DOHH2 (cell line): ENCODE measurements around the gene GOLPH3L.
A peak's percentile ranks its signal among the peaks of the same experiment; 100 is the strongest.

Experiments used
- H3F3A ChIP-seq: fragments of 200-600 bp; sonication (generic), shearing (Covaris generic); 2 replicates; pipeline ENCODE4 v1.6.0; 2016; ENCODE audit warnings: antibody characterized with exemption, mild to moderate bottlenecking; ENCODE audit not compliant: control insufficient read depth, insufficient read depth
- H3K27ac ChIP-seq: fragments of 200-600 bp; sonication (generic); 2 replicates; pipeline ENCODE4 v1.5.1; 2014; ENCODE audit warnings: low read depth, mild to moderate bottlenecking, low read length, moderate library complexity
- H3K27me3 ChIP-seq: fragments of 200-600 bp; sonication (generic); 2 replicates; pipeline ENCODE4 v1.6.1; 2014; ENCODE audit warnings: mild to moderate bottlenecking, low read length, mixed read lengths; ENCODE audit not compliant: control insufficient read depth
- H3K36me3 ChIP-seq: fragments of 200-600 bp; sonication (generic); 2 replicates; pipeline ENCODE4 v1.6.1; 2014; ENCODE audit warnings: mild to moderate bottlenecking, low read length, moderate library complexity, mixed read lengths; ENCODE audit not compliant: control insufficient read depth
- H3K4me1 ChIP-seq: fragments of 200-600 bp; sonication (generic); 2 replicates; pipeline ENCODE4 v1.6.1; 2014; ENCODE audit warnings: mild to moderate bottlenecking, low read length, mixed read lengths; ENCODE audit not compliant: control insufficient read depth
- H3K4me2 ChIP-seq: fragments of 200-600 bp; sonication (generic); 2 replicates; pipeline ENCODE4 v1.6.0; 2014; ENCODE audit warnings: mild to moderate bottlenecking, low read length, moderate library complexity
- H3K4me3 ChIP-seq: fragments of 200-600 bp; sonication (generic); 2 replicates; pipeline ENCODE4 v1.5.1; 2014; ENCODE audit warnings: mild to moderate bottlenecking, low read length, mixed read lengths
- H3K79me2 ChIP-seq: fragments of 200-600 bp; sonication (generic); 2 replicates; pipeline ENCODE4 v1.6.1; 2014; ENCODE audit warnings: mild to moderate bottlenecking, low read length, mixed read lengths; ENCODE audit not compliant: control insufficient read depth
- H3K9me2 ChIP-seq: fragments of 200-600 bp; sonication (generic); replicated peaks from 2 replicates; pipeline ENCODE4 v1.6.1; 2014; ENCODE audit warnings: mild to moderate bottlenecking, low read length, mixed read lengths; ENCODE audit not compliant: control insufficient read depth
- H3K9me3 ChIP-seq: fragments of 200-600 bp; sonication (generic); 2 replicates; pipeline ENCODE4 v1.6.1; 2014; ENCODE audit warnings: antibody characterized with exemption, low read length, mixed read lengths; ENCODE audit not compliant: control insufficient read depth, insufficient read depth
- H4K20me1 ChIP-seq: fragments of 200-600 bp; sonication (generic); 2 replicates; pipeline ENCODE4 v1.6.0; 2014; ENCODE audit warnings: low read depth, mild to moderate bottlenecking, antibody characterized with exemption, low read length, moderate library complexity; ENCODE audit not compliant: control insufficient read depth, insufficient read depth
- EZH2phosphoT487 ChIP-seq: fragments of 200-600 bp; sonication (generic); IDR thresholded peaks from 2 replicates; pipeline ENCODE4 v1.6.1; 2017; ENCODE audit warnings: borderline replicate concordance, mild to moderate bottlenecking, antibody characterized with exemption, low read length, moderate library complexity, mixed read lengths
- TF ChIP-seq, protein P1 (sequence below): fragments of 200-600 bp; sonication (generic); IDR thresholded peaks from one replicate; pipeline ENCODE4 v1.5.1; 2014; ENCODE audit warnings: antibody characterized with exemption, mild to moderate bottlenecking, low read depth, low read length; ENCODE audit not compliant: poor library complexity, severe bottlenecking

GOLPH3L gene

DNA sequence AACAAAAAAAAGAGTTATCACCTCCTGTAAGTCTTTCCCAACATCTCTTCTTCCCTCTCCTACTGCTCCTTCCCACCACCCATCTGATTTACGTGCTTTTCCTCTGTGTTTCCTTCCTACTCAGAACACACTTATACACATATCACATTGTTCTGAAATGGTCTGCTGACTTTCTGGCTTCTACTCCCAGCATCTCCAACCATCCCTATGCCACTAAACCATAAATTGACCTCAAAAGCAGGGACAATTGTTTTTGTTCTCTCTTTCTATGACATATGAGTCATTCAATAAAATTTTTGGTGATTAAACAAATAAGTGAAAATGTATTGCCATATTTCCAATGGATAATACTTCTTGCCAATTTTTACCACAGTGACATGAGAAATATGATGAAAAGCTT is 8.2 kb downstream of the GOLPH3L start:
- H3K9me3 ChIP-seq: no peaks in the 10 kb centered on the region
- H4K20me1 ChIP-seq: no peaks in the 10 kb centered on the region
- peaks cover 54% of the 10 kb centered on the region for H3K36me3 ChIP-seq
- peaks cover 15% of the 10 kb centered on the region for H3K4me1 ChIP-seq
- no peak overlapping the region for H3K4me3 ChIP-seq
- H3K27ac ChIP-seq: no peak overlapping the region
- peaks cover 7% of the 10 kb centered on the region; the same call in 1 of the 2 replicates for H3F3A ChIP-seq
- H3K27me3 ChIP-seq: no peaks in the 10 kb centered on the region
- no peak for TF ChIP-seq EZH2phosphoT487
- TF ChIP-seq, protein P1, sequence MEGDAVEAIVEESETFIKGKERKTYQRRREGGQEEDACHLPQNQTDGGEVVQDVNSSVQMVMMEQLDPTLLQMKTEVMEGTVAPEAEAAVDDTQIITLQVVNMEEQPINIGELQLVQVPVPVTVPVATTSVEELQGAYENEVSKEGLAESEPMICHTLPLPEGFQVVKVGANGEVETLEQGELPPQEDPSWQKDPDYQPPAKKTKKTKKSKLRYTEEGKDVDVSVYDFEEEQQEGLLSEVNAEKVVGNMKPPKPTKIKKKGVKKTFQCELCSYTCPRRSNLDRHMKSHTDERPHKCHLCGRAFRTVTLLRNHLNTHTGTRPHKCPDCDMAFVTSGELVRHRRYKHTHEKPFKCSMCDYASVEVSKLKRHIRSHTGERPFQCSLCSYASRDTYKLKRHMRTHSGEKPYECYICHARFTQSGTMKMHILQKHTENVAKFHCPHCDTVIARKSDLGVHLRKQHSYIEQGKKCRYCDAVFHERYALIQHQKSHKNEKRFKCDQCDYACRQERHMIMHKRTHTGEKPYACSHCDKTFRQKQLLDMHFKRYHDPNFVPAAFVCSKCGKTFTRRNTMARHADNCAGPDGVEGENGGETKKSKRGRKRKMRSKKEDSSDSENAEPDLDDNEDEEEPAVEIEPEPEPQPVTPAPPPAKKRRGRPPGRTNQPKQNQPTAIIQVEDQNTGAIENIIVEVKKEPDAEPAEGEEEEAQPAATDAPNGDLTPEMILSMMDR: no peak
- no peak overlapping the region for H3K4me2 ChIP-seq
- 0 out of 2 replicates have a peak, but pooled peaks cover 3% of the 10 kb centered on the region for H3K79me2 ChIP-seq
- H3K9me2 ChIP-seq: no peaks in the 10 kb centered on the region

DNA sequence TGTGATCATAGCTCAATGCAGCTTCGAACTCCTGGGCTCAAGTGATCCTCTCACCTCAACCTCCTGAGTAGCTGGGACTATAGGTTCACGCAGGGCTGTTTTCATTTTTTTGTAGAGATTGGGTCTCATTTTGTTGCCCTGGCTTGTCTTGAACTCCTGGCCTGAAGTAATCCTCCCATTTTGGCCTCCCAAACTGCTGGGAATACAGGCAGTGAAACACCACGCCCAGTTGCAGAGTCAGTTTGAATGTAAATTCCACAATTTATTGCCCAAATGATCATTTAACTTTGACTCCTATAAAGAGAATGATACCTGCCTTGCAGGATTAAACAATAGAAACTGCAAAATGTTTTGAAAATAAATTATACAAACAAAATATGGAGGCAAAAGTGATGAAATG is 10.7 kb downstream of the GOLPH3L start:
- peaks cover 9% of the 10 kb centered on the region; the same call in 1 of the 2 replicates for H3F3A ChIP-seq
- no peaks in the 10 kb centered on the region for H4K20me1 ChIP-seq
- H3K9me2 ChIP-seq: no peaks in the 10 kb centered on the region
- H3K27me3 ChIP-seq: no peaks in the 10 kb centered on the region
- H3K36me3 ChIP-seq: peaks cover 34% of the 10 kb centered on the region
- no peak overlapping the region for H3K4me2 ChIP-seq
- H3K4me3 ChIP-seq: no peak overlapping the region
- TF ChIP-seq, protein P1: no peak
- TF ChIP-seq EZH2phosphoT487: no peak
- peaks cover 18% of the 10 kb centered on the region for H3K4me1 ChIP-seq
- no peaks in the 10 kb centered on the region for H3K9me3 ChIP-seq
- 0 out of 2 replicates have a peak, but pooled peaks cover 3% of the 10 kb centered on the region for H3K79me2 ChIP-seq
- H3K27ac ChIP-seq: no peak overlapping the region

DNA sequence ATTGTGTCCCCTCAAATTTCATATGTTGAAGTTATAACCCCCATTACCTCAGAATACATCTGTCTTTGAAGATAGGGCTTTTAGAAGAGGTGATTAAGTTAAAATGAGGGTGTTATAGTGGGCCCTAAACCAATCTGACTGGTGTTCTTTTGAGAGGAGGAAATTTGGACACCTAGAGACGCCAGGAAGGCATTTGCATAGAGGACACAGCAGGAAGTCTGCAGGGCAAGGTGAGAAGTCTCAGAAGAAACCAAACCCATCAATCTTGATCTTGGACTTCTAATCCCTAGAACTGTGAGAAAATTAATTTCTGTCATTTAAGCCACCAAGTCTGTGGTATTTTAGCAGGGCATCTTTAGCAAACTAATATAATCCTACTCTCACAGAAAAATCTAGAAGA is 13.0 kb downstream of the GOLPH3L start:
- H3K4me3 ChIP-seq: 0 out of 2 replicates have a peak overlapping the region, but pooled peaks have one; percentile 14
- H3K27ac ChIP-seq: peak overlapping the region; percentile 29
- no peaks in the 10 kb centered on the region for H4K20me1 ChIP-seq
- H3K27me3 ChIP-seq: no peaks in the 10 kb centered on the region
- H3K36me3 ChIP-seq: peaks cover 20% of the 10 kb centered on the region
- TF ChIP-seq, protein P1: no peak
- no peak for TF ChIP-seq EZH2phosphoT487
- peaks cover 9% of the 10 kb centered on the region; the same call in 1 of the 2 replicates for H3F3A ChIP-seq
- 0 out of 2 replicates have a peak, but pooled peaks cover 3% of the 10 kb centered on the region for H3K79me2 ChIP-seq
- H3K4me2 ChIP-seq: peak overlapping the region; percentile 38
- peaks cover 18% of the 10 kb centered on the region for H3K4me1 ChIP-seq
- H3K9me2 ChIP-seq: no peaks in the 10 kb centered on the region
- H3K9me3 ChIP-seq: no peaks in the 10 kb centered on the region
